Measurements from ENCODE around the gene TLE5.
"Not testable (repeated sequence)": the region's sequence is repeated elsewhere in the genome, so short reads cannot be mapped to it uniquely, and the experiment has no call there.

Gene TLE5

GRCh38 chr19:3095441-3096191, 33.3 kb upstream of the TLE5 start:
- peak overlapping the region; percentile 51 for H3K27ac ChIP-seq
- TF ChIP-seq ZFX (IDR thresholded peaks at IDR 0.05; ENCODE audit: borderline replicate concordance) (no peak), CTCF (IDR thresholded peaks at IDR 0.05) (no peak)

- peak overlapping the region; percentile 51 for H3K27ac ChIP-seq
- TF ChIP-seq ZFX (IDR thresholded peaks at IDR 0.05; ENCODE audit: borderline replicate concordance) (no peak), CTCF (IDR thresholded peaks at IDR 0.05) (no peak)
Measured at GRCh38 chr19:3094601-3095440, 32.5 kb upstream of the TLE5 start.

GRCh38 chr19:3089299-3089855, 27.1 kb upstream of the TLE5 start:
- not testable (repeated sequence) for H3K27ac ChIP-seq

- no peak overlapping the region for H3K27ac ChIP-seq
- TF ChIP-seq CTCF (IDR thresholded peaks at IDR 0.05) (no peak), ZFX (IDR thresholded peaks at IDR 0.05; ENCODE audit: borderline replicate concordance) (no peak)
Measured at GRCh38 chr19:3087769-3088168, 25.5 kb upstream of the TLE5 start.

GRCh38 chr19:3084943-3085342, 22.6 kb upstream of the TLE5 start:
- no peak for TF ChIP-seq ZFX (IDR thresholded peaks at IDR 0.05; ENCODE audit: borderline replicate concordance)
- no peak for TF ChIP-seq CTCF (IDR thresholded peaks at IDR 0.05)
- no peak overlapping the region for H3K27ac ChIP-seq

GRCh38 chr19:3083964-3084363, 21.7 kb upstream of the TLE5 start:
- H3K27ac ChIP-seq = no peak overlapping the region
- no peak for TF ChIP-seq CTCF (IDR thresholded peaks at IDR 0.05)
- TF ChIP-seq ZFX (IDR thresholded peaks at IDR 0.05; ENCODE audit: borderline replicate concordance) = no peak

GRCh38 chr19:3082331-3082730, 20.0 kb upstream of the TLE5 start:
- H3K27ac ChIP-seq = no peak overlapping the region
- TF ChIP-seq ZFX (IDR thresholded peaks at IDR 0.05; ENCODE audit: borderline replicate concordance) = no peak
- TF ChIP-seq CTCF (IDR thresholded peaks at IDR 0.05) = no peak
